ENCODE data around the gene CHEK2.
"Not testable (repeated sequence)": the region's sequence is repeated elsewhere in the genome, so short reads cannot be mapped to it uniquely, and the experiment has no call there.

CHEK2 gene

DNA sequence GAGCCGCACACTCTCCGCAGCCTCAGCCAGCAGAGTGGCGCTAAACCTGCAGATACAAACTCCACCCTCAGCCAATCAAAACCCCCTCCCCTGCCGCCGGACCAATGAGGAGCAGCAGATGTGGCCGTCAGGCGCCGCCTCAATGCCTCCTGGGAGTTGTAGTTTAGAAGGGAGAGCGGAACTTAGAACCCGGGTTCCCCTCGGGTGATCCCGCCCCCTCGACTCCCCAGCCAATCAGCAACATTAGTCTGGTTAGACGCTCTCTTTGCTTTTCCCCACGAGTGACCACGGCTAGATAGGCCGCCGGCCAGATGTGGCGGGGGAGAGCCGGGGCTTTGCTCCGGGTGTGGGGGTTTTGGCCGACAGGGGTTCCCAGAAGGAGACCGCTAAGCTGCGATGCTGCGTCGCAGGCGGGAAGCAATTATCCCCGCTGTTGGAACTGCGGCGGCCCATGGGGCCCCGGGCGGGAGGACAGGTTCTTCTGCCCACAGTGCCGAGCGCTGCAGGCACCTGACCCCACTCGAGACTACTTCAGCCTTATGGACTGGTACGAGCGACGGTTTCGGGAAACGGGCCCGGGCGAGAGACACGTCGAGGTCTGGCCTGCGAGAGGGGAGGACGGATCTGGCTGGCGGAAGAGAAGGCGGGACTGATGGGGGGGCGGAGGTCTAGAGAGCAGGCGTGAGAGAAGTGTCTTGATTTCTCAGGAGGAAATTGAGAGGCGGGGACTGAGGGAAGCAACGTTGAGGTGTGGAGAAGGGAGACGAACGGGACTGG, at the start of gene CHEK2, which contains the start of gene HSCB:
Gene CHEK2 (minus strand): TSS at position 36 of the 777 bp plus-strand sequence. CDS start 7,099 bp downstream, outside the sequence.
Gene HSCB (plus strand): TSS at position 255 of the 777 bp plus-strand sequence. CDS start 57 bp downstream, at position 312.
- DNase-seq = peak; percentile 92 to 99

DNA sequence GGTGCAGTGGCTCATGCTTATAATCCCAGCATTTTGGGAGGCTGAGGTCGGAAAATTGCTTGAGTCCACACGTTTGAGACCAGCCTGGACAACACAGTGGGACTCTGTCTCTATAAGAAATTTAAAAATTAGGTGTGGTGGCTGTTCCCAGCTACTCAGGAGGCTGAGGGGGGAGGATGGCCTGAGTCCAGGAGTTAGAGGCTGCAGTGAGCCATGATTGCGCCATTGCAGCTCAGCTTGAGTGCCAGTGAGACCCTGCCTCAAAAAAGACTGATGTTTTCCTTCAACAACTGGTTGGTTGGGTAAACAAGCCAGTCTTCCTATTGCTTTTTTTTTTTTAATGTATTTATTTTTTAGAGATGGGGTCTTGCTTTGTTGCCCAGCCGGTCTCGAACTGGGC, 49.5 kb upstream of the CHEK2 start:
- no peak for DNase-seq

DNA sequence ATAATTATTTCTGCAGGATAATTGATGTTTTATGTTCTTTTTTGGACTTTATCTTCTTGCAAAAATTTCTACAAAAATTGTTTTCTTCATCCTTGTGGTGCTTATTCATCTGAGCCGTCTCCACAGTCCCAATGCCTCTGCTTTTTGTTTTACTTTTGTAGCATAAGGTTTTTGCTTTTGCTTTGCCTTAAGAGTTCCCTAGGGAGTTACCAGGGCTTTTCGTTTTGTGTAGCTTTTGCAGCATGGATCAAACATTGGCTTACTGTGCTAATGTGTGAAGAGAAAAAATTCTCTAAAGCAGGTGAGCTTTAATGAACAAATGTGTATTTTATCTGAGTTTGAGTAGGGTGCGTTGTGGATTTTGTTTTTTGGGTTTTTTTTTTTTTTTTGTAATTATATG, 47.0 kb upstream of the CHEK2 start:
- no peak for DNase-seq

- DNase-seq = no peak
Observed at GRCh38 chr22:28783786-28784671, 42.4 kb upstream of the CHEK2 start.

DNA sequence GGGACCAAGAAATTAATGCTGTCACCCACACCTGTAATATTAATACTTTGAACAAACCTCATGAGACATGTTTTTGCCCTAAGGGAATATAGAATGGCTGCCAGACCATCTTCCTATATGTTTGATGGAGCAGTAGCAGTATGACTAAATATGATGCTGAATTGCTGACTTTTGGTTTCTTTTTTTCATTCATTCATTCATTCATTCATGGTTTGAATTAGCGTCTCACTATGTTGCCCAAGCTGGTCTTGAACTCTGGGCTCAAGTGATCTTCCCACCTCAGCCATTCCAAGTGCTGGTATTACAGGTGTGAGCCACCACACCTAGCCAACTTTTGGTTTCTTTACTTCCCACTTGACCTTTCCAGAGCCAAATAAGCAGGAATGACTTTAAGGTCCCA, 38.7 kb upstream of the CHEK2 start:
- no peak for DNase-seq

DNA sequence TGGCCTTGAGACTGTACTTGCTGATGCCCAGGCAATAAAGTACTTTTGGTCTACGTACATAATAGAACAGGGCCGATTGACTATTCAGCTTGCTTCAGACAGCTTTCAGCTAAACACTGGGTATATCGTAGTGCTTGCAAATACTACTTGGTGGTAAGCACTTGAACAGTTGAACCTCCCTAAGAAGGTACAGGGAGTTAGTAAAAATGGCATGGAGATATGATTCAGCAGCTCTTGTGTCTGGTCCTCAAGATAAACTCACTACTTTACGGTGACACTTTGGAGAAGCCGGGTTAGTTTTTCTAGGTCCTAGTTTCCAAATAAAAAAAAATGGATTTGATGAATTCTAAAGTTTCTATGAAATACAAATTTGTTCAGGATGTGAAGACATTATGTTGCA, 38.2 kb upstream of the CHEK2 start:
- no peak for DNase-seq

GRCh38 chr22:28774378-28774777, 32.8 kb upstream of the CHEK2 start:
- no peak for DNase-seq

DNA sequence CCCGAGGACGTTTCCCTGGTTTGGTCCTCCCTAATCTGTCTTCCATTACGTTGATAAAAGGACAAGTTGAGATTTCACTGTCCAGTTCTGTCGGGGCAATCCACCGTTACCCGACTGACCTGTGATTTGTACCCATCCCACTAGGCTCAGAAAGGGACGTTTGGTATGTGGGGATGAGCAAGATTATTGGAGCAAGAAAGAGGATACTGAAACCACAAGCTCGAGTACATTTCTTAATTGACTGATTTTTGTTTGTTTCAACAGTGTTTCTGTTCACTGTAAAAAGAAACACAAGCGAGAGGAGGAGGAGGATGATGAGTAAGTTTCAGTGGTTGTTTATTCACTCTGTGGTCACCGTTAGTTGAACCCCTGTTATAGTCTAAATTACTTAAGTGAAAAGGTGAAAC, 31.8 kb upstream of the CHEK2 start:
- no peak for DNase-seq

- DNase-seq = peak; percentile 91 to 92
Observed at GRCh38 chr22:28772633-28773460, 31.2 kb upstream of the CHEK2 start, which contains the start of gene CCDC117. Gene CCDC117, plus strand, starts transcription at chr22:28772695. Its CDS starts 155 bp downstream, at chr22:28772850.

DNA sequence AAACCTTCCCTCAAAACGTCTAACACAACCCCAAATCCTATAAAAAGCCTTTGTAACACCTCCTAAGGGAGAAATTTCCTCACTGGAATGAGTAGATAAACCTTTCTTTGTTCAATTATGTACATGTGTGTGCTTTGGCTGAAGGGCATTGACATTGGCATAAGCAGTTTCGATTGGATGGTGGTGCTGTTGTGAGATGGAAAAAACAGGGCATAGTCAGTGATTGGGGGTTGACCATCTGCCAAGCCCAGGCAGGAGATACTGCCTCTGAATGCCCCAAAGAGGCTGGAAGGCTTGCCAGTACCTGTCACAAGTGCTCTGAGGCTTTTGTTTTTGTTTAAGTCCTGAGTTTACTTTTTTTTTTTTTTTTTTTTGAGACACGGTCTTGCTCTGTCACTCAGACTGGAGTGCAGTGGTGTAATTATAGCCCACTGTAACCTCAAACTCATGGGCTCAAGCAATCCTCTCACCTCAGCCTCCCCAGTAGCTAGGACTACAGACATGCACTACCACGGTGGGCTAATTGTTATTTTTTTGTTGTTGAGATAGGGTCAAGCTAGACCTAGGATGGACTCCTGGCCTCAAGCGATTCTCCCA, 29.7 kb upstream of the CHEK2 start:
- DNase-seq = no peak

GRCh38 chr22:28769394-28770085, 27.9 kb upstream of the CHEK2 start:
- DNase-seq = no peak

GRCh38 chr22:28768701-28769393, 27.2 kb upstream of the CHEK2 start:
- no peak for DNase-seq

GRCh38 chr22:28766628-28767027, 25.0 kb upstream of the CHEK2 start:
- no peak for DNase-seq

- DNase-seq = not testable (repeated sequence)
Observed at GRCh38 chr22:28762000-28762399, 20.4 kb upstream of the CHEK2 start.

DNA sequence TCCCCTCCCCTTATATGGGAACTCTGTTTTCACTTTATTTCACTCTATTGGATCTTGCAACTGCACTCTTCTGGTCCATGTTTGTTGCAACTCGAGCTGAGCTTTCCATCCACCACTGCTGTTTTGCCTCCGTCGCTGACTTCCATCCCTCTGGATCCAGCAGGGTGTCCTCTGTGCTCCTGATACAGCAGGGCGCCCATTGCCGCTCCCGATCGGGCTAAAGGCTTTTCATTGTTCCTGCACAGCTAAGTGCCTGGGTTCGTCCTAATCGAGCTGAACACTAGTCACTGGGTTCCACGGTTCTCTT, 19.8 kb upstream of the CHEK2 start:
- no peak for DNase-seq

GRCh38 chr22:28759861-28760560, 18.4 kb upstream of the CHEK2 start:
- DNase-seq = no peak

DNA sequence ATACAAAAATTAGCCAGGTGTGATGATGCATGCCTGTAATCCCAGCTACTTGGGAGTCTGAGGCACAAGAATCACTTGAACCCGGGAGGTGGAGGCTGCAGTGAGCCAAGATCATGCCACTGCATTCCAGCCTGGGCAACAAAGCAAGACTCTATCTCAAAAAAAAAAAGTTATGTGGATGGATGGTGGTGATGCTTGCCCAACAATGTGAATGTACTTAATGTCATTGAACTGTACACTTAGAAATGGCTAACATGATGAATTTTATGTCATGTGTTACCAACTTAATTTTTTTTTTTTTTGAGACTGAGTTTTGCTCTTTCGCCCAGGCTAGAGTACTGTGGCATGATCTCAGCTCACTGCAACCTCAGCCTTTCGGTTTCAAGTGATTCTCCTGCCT, 12.9 kb upstream of the CHEK2 start:
- DNase-seq = not testable (repeated sequence)

DNA sequence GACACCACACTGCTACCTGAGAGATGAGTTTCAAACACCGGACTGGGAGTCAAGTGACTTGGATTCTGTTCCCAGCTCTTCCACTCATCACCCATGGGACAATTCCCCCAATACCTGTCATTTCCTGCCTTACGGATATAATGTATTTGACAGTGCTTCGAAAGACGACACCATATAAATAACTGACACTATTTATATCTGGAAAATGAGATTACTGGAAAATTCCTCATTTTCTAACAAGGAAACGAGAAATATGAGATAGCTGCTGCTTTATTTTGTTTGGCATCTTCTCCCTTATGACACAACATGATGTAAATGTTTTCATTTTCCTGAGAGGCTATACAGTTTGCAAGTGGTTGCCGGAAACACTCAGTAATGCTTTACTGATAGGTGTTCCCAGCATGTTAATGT, 8.9 kb upstream of the CHEK2 start:
- no peak for DNase-seq

DNA sequence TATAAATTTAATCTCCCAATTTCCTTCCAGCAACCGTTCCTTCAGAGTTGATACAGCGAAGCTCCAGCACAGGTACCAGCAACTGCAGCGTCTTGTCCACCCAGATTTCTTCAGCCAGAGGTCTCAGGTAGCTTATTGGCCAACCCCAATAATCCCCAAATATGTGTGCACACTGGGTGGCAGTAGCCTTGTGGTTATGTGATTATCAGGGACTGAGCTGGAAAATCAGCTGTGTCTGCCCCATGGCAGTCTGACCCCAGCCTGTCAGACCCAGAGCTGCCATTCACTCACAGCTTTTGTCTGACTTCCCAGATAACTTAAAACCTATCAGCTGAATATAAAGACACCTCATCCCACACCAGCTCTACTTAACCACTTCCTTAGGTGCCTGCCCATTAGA, 2.2 kb upstream of the CHEK2 start:
- DNase-seq = no peak

GRCh38 chr22:28742562-28742962, 942 bp upstream of the CHEK2 start:
- DNase-seq = no peak

Data from stimulated activated CD4-positive, alpha-beta T cell treated with anti-CD3 and anti-CD28 coated beads, Interleukin-4, amount 100 ng/mL, for 4 hours (primary cell).